Fibroblast of lung (primary cell): ENCODE measurements around the gene FHIT. TPM values are rescaled to one million over a fixed set of nuclear protein-coding genes. Genes with fewer than 3 reads are reported as not detected.
"Not testable (repeated sequence)": the region's sequence is repeated elsewhere in the genome, so short reads cannot be mapped to it uniquely, and the experiment has no call there.

Experiments used
- DNase-seq, 2 donors: peaks; one replicate each; pipeline versions ENCODE4 v3.0.0 to v3.0.0-alpha.2; 2010; ENCODE audit warnings: low read depth in 2 of 2
- H2AFZ ChIP-seq: 2 replicates; pipeline ENCODE4 v1.5.1; 2012; ENCODE audit warnings: low read length, control low read depth, inconsistent platforms
- H3K27ac ChIP-seq: 2 replicates; pipeline ENCODE4 v1.5.1; 2011; ENCODE audit warnings: low read length, control low read depth; ENCODE audit not compliant: insufficient read depth
- H3K27me3 ChIP-seq: 2 replicates; pipeline ENCODE4 v1.5.1; 2011; ENCODE audit warnings: mild to moderate bottlenecking, low read length; ENCODE audit not compliant: control insufficient read depth, insufficient read depth
- H3K36me3 ChIP-seq: 2 replicates; pipeline ENCODE4 v1.5.1; 2011; ENCODE audit warnings: low read length; ENCODE audit not compliant: control insufficient read depth, insufficient read depth
- H3K4me1 ChIP-seq: 2 replicates; pipeline ENCODE4 v1.5.1; 2011; ENCODE audit warnings: low read length; ENCODE audit not compliant: control insufficient read depth, insufficient read depth; ENCODE audit errors: extremely low read depth
- H3K4me2 ChIP-seq: 2 replicates; pipeline ENCODE4 v1.5.1; 2011; ENCODE audit warnings: low read length, control low read depth; ENCODE audit not compliant: insufficient read depth; ENCODE audit errors: extremely low read depth
- H3K4me3 ChIP-seq, 4 experiments: fragments of 200-600 bp in 1 of 4; sonication (generic) in 1 of 4; replicated peaks in 1 of 4; 2 replicates each; pipeline ENCODE4 v1.5.1; 2011 to 2016; ENCODE audit warnings: low read length in 4 of 4, low read depth in 3 of 4, mild to moderate bottlenecking in 3 of 4, control low read depth in 2 of 4, inconsistent platforms in 1 of 4, mixed read lengths in 1 of 4; ENCODE audit not compliant: insufficient read depth in 1 of 4; ENCODE audit errors: control extremely low read depth in 1 of 4
- H3K79me2 ChIP-seq: 2 replicates; pipeline ENCODE4 v1.5.1; 2012; ENCODE audit warnings: mild to moderate bottlenecking, low read length, inconsistent platforms; ENCODE audit not compliant: control insufficient read depth, insufficient read depth
- H3K9ac ChIP-seq: 2 replicates; pipeline ENCODE4 v1.5.1; 2011; ENCODE audit warnings: mild to moderate bottlenecking, low read length, control low read depth; ENCODE audit not compliant: insufficient read depth
- H3K9me3 ChIP-seq: 2 replicates; pipeline ENCODE4 v1.5.1; 2012; ENCODE audit warnings: low read depth, low read length; ENCODE audit not compliant: control insufficient read depth, insufficient read depth
- H4K20me1 ChIP-seq: 2 replicates; pipeline ENCODE4 v1.5.1; 2011; ENCODE audit warnings: low read length; ENCODE audit not compliant: control insufficient read depth, insufficient read depth; ENCODE audit errors: extremely low read depth
- CTCF ChIP-seq, 2 donors: IDR thresholded peaks in 1 of 2; conservative IDR thresholded peaks in 1 of 2; 1 replicate in 1 of 2; 2 replicates in 1 of 2; pipeline ENCODE4 v1.5.1; 2011 to 2012; ENCODE audit warnings: low read length in 2 of 2, control low read depth in 1 of 2, inconsistent platforms in 1 of 2, low read depth in 1 of 2, mild to moderate bottlenecking in 1 of 2
- EZH2 ChIP-seq: IDR thresholded peaks from 2 replicates; pipeline ENCODE4 v1.5.1; 2012; ENCODE audit warnings: low read length, control low read depth, mild to moderate bottlenecking; ENCODE audit errors: missing control alignments
- polyA plus RNA-seq, 2 donors: library from polyadenylated mRNA; depleted of rRNA in 1 of 2; stranded (reverse) in 1 of 2; unstranded in 1 of 2; fragments of >200 nt; gene quantifications; 2 replicates each; pipeline ENCODE4 v1.2.1, GENCODE V29; 2011 to 2012; ENCODE audit warnings: missing spikeins in 1 of 2
- total RNA-seq: library from RNA; depleted of rRNA; stranded (reverse); fragments of >200 nt; gene quantifications from 2 replicates; pipeline ENCODE4 v1.2.1, GENCODE V29; 2014

FHIT gene
- total and polyA plus RNA-seq, 2 donors (not counting 1 experiment from before 2014, with no cell fraction given) = 0.79 to 2.1 TPM

- H3K4me3 ChIP-seq = no peak overlapping the region
- H3K9me3 ChIP-seq = no peaks in the 10 kb centered on the region
- no peak overlapping the region for H2AFZ ChIP-seq
- no peak for DNase-seq
- no peak overlapping the region for H3K4me2 ChIP-seq
- H3K79me2 ChIP-seq = no peaks in the 10 kb centered on the region
- H4K20me1 ChIP-seq = no peaks in the 10 kb centered on the region
- TF ChIP-seq CTCF (conservative IDR thresholded peaks at IDR 0.05 in 1 of 2, IDR thresholded peaks at IDR 0.05 in 1 of 2; ENCODE audit: low read depth in 1 of 2, low read length in 2 of 2) = no peak
- H3K27me3 ChIP-seq = no peaks in the 10 kb centered on the region
- H3K4me1 ChIP-seq = no peaks in the 10 kb centered on the region
- H3K9ac ChIP-seq = no peak overlapping the region
- no peak overlapping the region for H3K27ac ChIP-seq
- no peaks in the 10 kb centered on the region for H3K36me3 ChIP-seq
Measured at GRCh38 chr3:60549863-60550262, 701.4 kb downstream of the FHIT start.

- no peak overlapping the region for H3K4me2 ChIP-seq
- no peak overlapping the region for H3K4me3 ChIP-seq
- H3K9me3 ChIP-seq = no peaks in the 10 kb centered on the region
- peak in 1 of 2 donors; percentile 16 for DNase-seq
- no peaks in the 10 kb centered on the region for H4K20me1 ChIP-seq
- H3K4me1 ChIP-seq = no peaks in the 10 kb centered on the region
- no peak for TF ChIP-seq EZH2
- TF ChIP-seq CTCF (conservative IDR thresholded peaks at IDR 0.05 in 1 of 2, IDR thresholded peaks at IDR 0.05 in 1 of 2; ENCODE audit: low read depth in 1 of 2, low read length in 2 of 2) = no peak
- no peaks in the 10 kb centered on the region for H3K79me2 ChIP-seq
- no peaks in the 10 kb centered on the region for H3K27me3 ChIP-seq
- H3K9ac ChIP-seq = no peak overlapping the region
- H2AFZ ChIP-seq = no peak overlapping the region
- H3K27ac ChIP-seq = no peak overlapping the region
- H3K36me3 ChIP-seq = no peaks in the 10 kb centered on the region
Measured at GRCh38 chr3:60542995-60543394, 708.3 kb downstream of the FHIT start.

GRCh38 chr3:60539394-60539793 lies 711.9 kb downstream of the FHIT start:
- H3K36me3 ChIP-seq, H3K4me3 ChIP-seq, H3K9ac ChIP-seq, H3K4me1 ChIP-seq, H2AFZ ChIP-seq, H3K27ac ChIP-seq, H4K20me1 ChIP-seq, H3K27me3 ChIP-seq, H3K79me2 ChIP-seq, H3K9me3 ChIP-seq, DNase-seq, H3K4me2 ChIP-seq: not testable (repeated sequence)

- H4K20me1 ChIP-seq = no peaks in the 10 kb centered on the region
- no peak overlapping the region for H3K9ac ChIP-seq
- H3K9me3 ChIP-seq = no peaks in the 10 kb centered on the region
- no peak overlapping the region for H3K4me2 ChIP-seq
- H3K4me3 ChIP-seq = no peak overlapping the region
- no peaks in the 10 kb centered on the region for H3K36me3 ChIP-seq
- no peak for TF ChIP-seq EZH2
- no peak for TF ChIP-seq CTCF (conservative IDR thresholded peaks at IDR 0.05 in 1 of 2, IDR thresholded peaks at IDR 0.05 in 1 of 2; ENCODE audit: low read depth in 1 of 2, low read length in 2 of 2)
- H3K79me2 ChIP-seq = no peaks in the 10 kb centered on the region
- H2AFZ ChIP-seq = no peak overlapping the region
- DNase-seq = no peak
- no peaks in the 10 kb centered on the region for H3K27me3 ChIP-seq
- no peak overlapping the region for H3K27ac ChIP-seq
- no peaks in the 10 kb centered on the region for H3K4me1 ChIP-seq
Measured at GRCh38 chr3:60536420-60536819, 714.8 kb downstream of the FHIT start.
